GM19468 (cell line): ENCODE results near the gene MAL.
"Not testable (repeated sequence)": the region's sequence is repeated elsewhere in the genome, so short reads cannot be mapped to it uniquely, and the experiment has no call there.

Experiments used
- ATAC-seq: cut with Tn5 transposase; IDR thresholded peaks from one replicate; pipeline ENCODE4 v1.9.1; 2021; ENCODE audit warnings: mild to moderate bottlenecking, moderate library complexity, moderate number of reproducible peaks; ENCODE audit not compliant: unreplicated experiment; ENCODE audit errors: extremely low read depth

Gene MAL

GRCh38 chr2:95030496-95030895 lies 5.0 kb downstream of the MAL start:
- no peak for ATAC-seq

GRCh38 chr2:95031076-95031725 lies 5.7 kb downstream of the MAL start:
- ATAC-seq, result no peak

GRCh38 chr2:95031726-95032116 lies 6.2 kb downstream of the MAL start:
- ATAC-seq, result no peak

GRCh38 chr2:95032341-95032740 lies 6.8 kb downstream of the MAL start:
- ATAC-seq, result no peak

- no peak for ATAC-seq
These were observed 7.5 kb downstream of the MAL start for GRCh38 chr2:95032868-95033603.

- no peak for ATAC-seq
These were observed 8.7 kb downstream of the MAL start for GRCh38 chr2:95034221-95034620.

GRCh38 chr2:95034818-95035217 lies 9.3 kb downstream of the MAL start:
- no peak for ATAC-seq

- no peak for ATAC-seq
These were observed 11.3 kb downstream of the MAL start for GRCh38 chr2:95036596-95037383.

- ATAC-seq, result no peak
These were observed 11.9 kb downstream of the MAL start for GRCh38 chr2:95037384-95037839.

GRCh38 chr2:95037841-95038585 lies 12.5 kb downstream of the MAL start:
- ATAC-seq, result not testable (repeated sequence)

- no peak for ATAC-seq
These were observed 13.3 kb downstream of the MAL start for GRCh38 chr2:95038635-95039298.

- no peak for ATAC-seq
These were observed 13.9 kb downstream of the MAL start for GRCh38 chr2:95039363-95039762.

- ATAC-seq, result no peak
These were observed 14.5 kb downstream of the MAL start for GRCh38 chr2:95039978-95040377.

- no peak for ATAC-seq
These were observed 14.9 kb downstream of the MAL start for GRCh38 chr2:95040426-95040825.

- no peak for ATAC-seq
These were observed 15.7 kb downstream of the MAL start for GRCh38 chr2:95041060-95041823.

GRCh38 chr2:95041824-95042442 lies 16.4 kb downstream of the MAL start:
- ATAC-seq, result no peak

GRCh38 chr2:95042472-95043271 lies 17.2 kb downstream of the MAL start:
- no peak for ATAC-seq
